SU-DHL-6 (cell line): ENCODE measurements around the gene ZNF792.
"Not testable (repeated sequence)": the region's sequence is repeated elsewhere in the genome, so short reads cannot be mapped to it uniquely, and the experiment has no call there.

Experiments used
- CTCF ChIP-seq: fragments of 200-600 bp; sonication (generic); IDR thresholded peaks from one replicate; pipeline ENCODE4 v1.5.1; 2017; ENCODE audit warnings: antibody characterized with exemption, mild to moderate bottlenecking, low read length, moderate library complexity; ENCODE audit not compliant: insufficient read depth, poor library complexity, severe bottlenecking
- EZH2phosphoT487 ChIP-seq: fragments of 200-600 bp; sonication (generic), shearing (Covaris generic); conservative IDR thresholded peaks from 2 replicates; pipeline ENCODE4 v1.6.1; 2018; ENCODE audit warnings: mild to moderate bottlenecking, antibody characterized with exemption, low read length, moderate library complexity, mixed read lengths

DNA sequence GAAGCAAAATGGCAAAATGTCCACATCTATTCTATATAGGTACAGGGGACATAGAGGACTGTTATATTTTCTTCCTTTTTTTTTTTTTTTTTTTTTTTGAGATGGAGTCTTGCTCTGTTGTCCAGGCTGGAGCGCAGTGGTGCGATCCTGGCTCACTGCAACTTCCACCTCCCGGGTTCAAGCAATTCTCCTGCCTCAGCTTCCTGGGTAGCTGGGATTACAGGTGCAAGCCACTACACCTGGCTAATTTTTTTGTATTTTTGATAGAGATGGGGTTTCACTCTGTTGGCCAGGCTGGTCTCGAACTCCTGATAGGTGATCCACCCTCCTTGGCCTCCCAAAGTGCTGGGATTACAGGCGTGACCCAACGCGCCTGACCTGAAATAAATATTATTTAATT is 34.2 kb upstream of the ZNF792 start:
- TF ChIP-seq EZH2phosphoT487, CTCF: not testable (repeated sequence)
